OCI-LY3 (cell line): ENCODE results near the gene FKBP5.

Experiments
- CTCF ChIP-seq: fragments of 200-600, 300-600 bp; sonication (generic); IDR thresholded peaks from 2 replicates; pipeline ENCODE4 v1.5.1; 2014; ENCODE audit warnings: antibody characterized with exemption, low read length, low read depth
- EZH2phosphoT487 ChIP-seq: fragments of 200-600 bp; shearing (Covaris generic); IDR thresholded peaks from 2 replicates; pipeline ENCODE4 v1.6.1; 2018; ENCODE audit warnings: antibody characterized with exemption, mixed run types, low read depth

GRCh38 chr6:35716798-35717197 lies 28.1 kb upstream of the FKBP5 start:
- no peak for TF ChIP-seq CTCF
- no peak for TF ChIP-seq EZH2phosphoT487
